Small intestine (tissue), 16 donors: Measurements from ENCODE around the gene DDR2. TPM values are rescaled to one million over a fixed set of nuclear protein-coding genes. Genes with fewer than 3 reads are reported as not detected.
"Not testable (repeated sequence)": the region's sequence is repeated elsewhere in the genome, so short reads cannot be mapped to it uniquely, and the experiment has no call there.

Experiments used
- DNase-seq, 2 donors: peaks; one replicate each; pipeline versions ENCODE4 v3.0.0 to v3.0.0-alpha.2; 2013
- FAIRE-seq: peaks from 2 replicates; lab custom pipeline; 2012; peaks lifted over from hg19 to GRCh38; lab: Jason Lieb, UNC
- H3K27ac ChIP-seq, 3 donors: one replicate each; pipeline ENCODE4 v1.5.1; 2013; ENCODE audit warnings: low read length in 2 of 3, mild to moderate bottlenecking in 2 of 3, control low read depth in 1 of 3, inconsistent platforms in 1 of 3, low read depth in 1 of 3, moderate library complexity in 1 of 3
- H3K27me3 ChIP-seq, 3 donors: one replicate each; pipeline ENCODE4 v1.6.1; 2013; ENCODE audit warnings: low read length in 3 of 3, inconsistent platforms in 1 of 3; ENCODE audit not compliant: control insufficient read depth in 3 of 3, insufficient read depth in 3 of 3
- H3K36me3 ChIP-seq, 3 donors: one replicate each; pipeline ENCODE4 v1.6.1; 2013; ENCODE audit warnings: low read length in 3 of 3, inconsistent platforms in 1 of 3, low read depth in 1 of 3, mild to moderate bottlenecking in 1 of 3, moderate library complexity in 1 of 3; ENCODE audit not compliant: control insufficient read depth in 3 of 3, insufficient read depth in 2 of 3
- H3K4me1 ChIP-seq, 3 donors: one replicate each; pipeline ENCODE4 v1.6.1; 2013; ENCODE audit warnings: low read length in 2 of 3, inconsistent platforms in 1 of 3, low read depth in 1 of 3, mild to moderate bottlenecking in 1 of 3, moderate library complexity in 1 of 3; ENCODE audit not compliant: control insufficient read depth in 3 of 3, insufficient read depth in 2 of 3
- H3K4me3 ChIP-seq, 3 donors: one replicate each; pipeline ENCODE4 v1.5.1; 2013; ENCODE audit warnings: low read length in 3 of 3, control low read depth in 1 of 3, inconsistent platforms in 1 of 3, low read depth in 1 of 3, mild to moderate bottlenecking in 1 of 3, moderate library complexity in 1 of 3
- H3K9me3 ChIP-seq, 2 donors: one replicate each; pipeline ENCODE4 v1.6.1; 2013; ENCODE audit warnings: low read depth in 1 of 2, low read length in 1 of 2; ENCODE audit not compliant: control insufficient read depth in 2 of 2, insufficient read depth in 1 of 2
- WGBS, 3 donors: extraction: QIAGEN DNeasy Blood & Tissue Kit; methylation state at CpG; one replicate each; pipeline ENCODE4 v1.1.7; 2013; 5-methylcytosine and 5-hydroxymethylcytosine counted together
- long read RNA-seq, 10 donors: transcript quantifications; one replicate each; lab custom pipeline, GENCODE V29; 2026
- polyA plus RNA-seq, 4 donors: library from polyadenylated mRNA; stranded (reverse) in 3 of 4; unstranded in 1 of 4; fragments of 200-250 nt in 3 of 4; fragments of 120-200 nt in 1 of 4; gene quantifications; one replicate each; pipeline versions ENCODE4 v1.2.1 to v1.2.3, GENCODE V29; 2013
- donor health status: healthy with polysubstance abuse.
- donor health status: control.
- donor health status: control.
- donor health status: Bipolar disorder and iron deficiency.
- donor health status: healthy.

Gene DDR2
- polyA plus RNA-seq = 10 to 100 TPM in 1 of 4 donors, 1 to 10 TPM in 2, under 1 TPM in 1; 0.89 to 11.1 (median 5.3) TPM
- long read RNA-seq, donor 1 = 0 reads
- long read RNA-seq, donor 2 = 0 reads
- long read RNA-seq, donor 3, partial matches to known transcripts = 0 of 1 reads
- long read RNA-seq, donor 3, other reads (novel, unspliced or antisense) = 0 of 1 reads
- long read RNA-seq, donor 4 = 0 reads
- long read RNA-seq, donor 5 = 0 reads
- long read RNA-seq, donor 6 = 0 reads
- long read RNA-seq, donor 7 = 0 reads
- long read RNA-seq, donor 8 = 0 reads
- long read RNA-seq, donor 9 = 0 reads
- long read RNA-seq, donor 10, partial matches to known transcripts = 0 of 3 reads
- long read RNA-seq, donor 10, other reads (novel, unspliced or antisense) = 0 of 3 reads

GRCh38 chr1:162632217-162632666 lies at the start of gene DDR2:
Gene DDR2, plus strand, starts transcription at chr1:162632464. Its CDS starts 86,600 bp downstream, at chr1:162719064.
- Histone ChIP-seq H3K4me3 (peak within 1 kb of the TSS in 1 of 3 donors; percentile 50), H3K27me3 (no peaks in the 10 kb centered on the region), H3K27ac (peak within 1 kb of the TSS in 2 of 3 donors; percentile 80 to 83), H3K9me3 (no peaks in the 10 kb centered on the region), H3K36me3 (no peaks in the 10 kb centered on the region), H3K4me1 (peaks cover 0 to 3% (median 2%) of the 10 kb centered on the region in 3 donors)
- WGBS, 3 donors = 59 to 85% (median 83%) methylated on average over 4 of the region's 4 CpGs
- DNase-seq (peak in 1 of 2 donors; percentile 22), FAIRE-seq (no peak)

GRCh38 chr1:162582901-162583300 lies 49.4 kb upstream of the DDR2 start:
- H3K36me3 ChIP-seq = peaks cover 9 to 24% (median 14%) of the 10 kb centered on the region in 3 donors
- FAIRE-seq = not testable (repeated sequence)
- 56 to 79% (median 75%) methylated on average over 6 of the region's 6 CpGs for WGBS, 3 donors

DNA sequence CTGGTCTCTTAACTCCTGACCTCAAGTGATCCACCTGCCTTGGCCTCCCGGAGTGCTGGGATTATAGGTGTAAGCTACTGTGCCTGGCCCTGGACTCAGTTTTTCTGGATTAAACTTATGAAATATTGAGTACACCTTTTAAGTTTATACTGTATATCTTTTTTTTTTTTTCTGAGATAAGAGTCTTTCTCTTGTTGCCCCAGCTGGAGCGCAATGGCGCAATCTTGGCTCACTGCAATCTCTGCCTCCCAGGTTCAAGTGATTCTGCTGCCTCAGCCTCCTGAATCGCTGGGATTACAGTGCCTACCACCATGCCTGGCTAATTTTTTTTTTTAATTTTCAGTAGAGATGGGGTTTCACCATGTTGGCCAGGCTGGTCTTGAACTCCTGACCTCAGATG lies 47.2 kb upstream of the DDR2 start:
- H3K27me3 ChIP-seq, DNase-seq, FAIRE-seq, H3K27ac ChIP-seq, H3K4me3 ChIP-seq, H3K4me1 ChIP-seq, H3K9me3 ChIP-seq: not testable (repeated sequence)
- WGBS, 3 donors = 91 to 95% (median 94%) methylated on average over 4 of the region's 4 CpGs
- H3K36me3 ChIP-seq = peaks cover 7 to 25% (median 14%) of the 10 kb centered on the region in 3 donors

More at GRCh38 chr1:162582901-162583300, 49.4 kb upstream of the DDR2 start:
- H3K9me3 ChIP-seq, H3K4me3 ChIP-seq, H3K4me1 ChIP-seq, H3K27ac ChIP-seq, H3K27me3 ChIP-seq: not testable (repeated sequence)
- DNase-seq = peak in 1 of 2 donors; percentile 81

DNA sequence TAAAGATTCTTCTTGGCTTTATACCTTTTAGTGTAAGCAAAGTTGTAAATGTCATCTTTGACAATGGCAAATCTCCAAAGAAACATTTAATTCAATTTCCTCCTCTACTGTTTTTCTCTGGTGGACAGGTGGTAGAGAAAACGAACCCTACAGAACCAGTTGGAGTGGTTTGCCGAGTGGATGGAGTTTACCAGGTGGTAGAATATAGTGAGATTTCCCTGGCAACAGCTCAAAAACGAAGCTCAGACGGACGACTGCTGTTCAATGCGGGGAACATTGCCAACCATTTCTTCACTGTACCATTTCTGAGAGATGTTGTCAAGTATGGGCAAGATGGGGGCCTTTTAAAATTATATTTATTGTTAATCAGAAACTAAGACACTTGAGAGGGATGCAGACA lies 44.9 kb upstream of the DDR2 start:
- Histone ChIP-seq H3K27me3 (no peaks in the 10 kb centered on the region), H3K9me3 (no peaks in the 10 kb centered on the region), H3K4me3 (no peak overlapping the region), H3K4me1 (no peaks in the 10 kb centered on the region), H3K27ac (no peak overlapping the region), H3K36me3 (peaks cover 7 to 36% (median 14%) of the 10 kb centered on the region in 3 donors)
- no peak for DNase-seq
- FAIRE-seq = no peak
- 32 to 53% (median 42%) methylated on average over 6 of the region's 6 CpGs for WGBS, 3 donors

DNA sequence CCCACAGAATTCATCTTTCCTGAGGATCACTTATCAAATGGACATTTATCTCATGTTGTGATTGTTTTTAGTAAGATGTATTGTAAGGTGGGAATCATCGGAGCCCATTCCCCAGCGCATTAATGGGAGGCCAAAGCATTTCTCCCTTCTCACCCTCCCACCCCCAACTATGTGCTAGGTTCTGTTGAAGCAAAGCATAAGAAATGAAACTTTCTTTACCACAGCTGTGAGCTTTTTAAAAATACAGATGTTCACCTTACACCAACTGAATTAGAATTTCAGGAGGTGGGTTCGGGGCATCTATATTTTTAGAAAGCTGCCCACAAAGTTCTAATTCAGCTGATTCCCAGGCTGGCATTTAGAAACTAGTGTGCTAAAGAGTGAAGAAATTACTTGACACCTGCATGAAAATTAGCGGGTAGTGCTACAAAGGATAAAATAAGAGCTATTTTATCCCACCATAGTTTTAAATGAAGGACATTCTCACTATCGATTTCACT lies 44.5 kb upstream of the DDR2 start:
- H3K36me3 ChIP-seq = peaks cover 7 to 39% (median 14%) of the 10 kb centered on the region in 3 donors
- 94 to 96% (median 95%) methylated on average over 5 of the region's 5 CpGs for WGBS, 3 donors
- FAIRE-seq = no peak

DNA sequence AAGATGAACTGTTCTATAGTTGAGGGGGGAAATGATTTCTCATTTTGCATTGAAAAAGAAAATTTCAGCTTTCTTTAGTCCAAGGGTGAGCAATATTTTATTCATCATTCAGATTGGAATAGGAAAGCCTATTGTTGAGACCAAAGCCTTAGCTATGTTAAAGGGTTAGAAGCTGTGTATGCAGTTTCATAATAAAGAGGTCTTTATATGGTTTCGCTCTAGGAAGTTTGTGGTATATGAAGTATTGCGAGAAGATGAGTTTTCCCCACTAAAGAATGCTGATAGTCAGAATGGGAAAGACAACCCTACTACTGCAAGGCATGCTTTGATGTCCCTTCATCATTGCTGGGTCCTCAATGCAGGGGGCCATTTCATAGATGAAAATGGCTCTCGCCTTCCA lies 42.2 kb upstream of the DDR2 start:
- Histone ChIP-seq H3K36me3 (peaks cover 7 to 32% (median 15%) of the 10 kb centered on the region in 3 donors), H3K4me3 (no peak overlapping the region), H3K4me1 (no peaks in the 10 kb centered on the region), H3K27ac (no peak overlapping the region), H3K9me3 (no peaks in the 10 kb centered on the region), H3K27me3 (no peaks in the 10 kb centered on the region)
- FAIRE-seq (no peak), DNase-seq (no peak)
- WGBS, 3 donors = 96 to 99% (median 96%) methylated on average over 3 of the region's 3 CpGs

More for the DNA sequence above, 44.5 kb upstream of the DDR2 start:
- H3K4me3 ChIP-seq = no peak overlapping the region
- no peaks in the 10 kb centered on the region for H3K27me3 ChIP-seq
- no peak for DNase-seq
- H3K27ac ChIP-seq = no peak overlapping the region
- H3K9me3 ChIP-seq = no peaks in the 10 kb centered on the region
- H3K4me1 ChIP-seq = no peaks in the 10 kb centered on the region

- Histone ChIP-seq H3K27ac (no peak overlapping the region), H3K36me3 (peaks cover 7 to 30% (median 16%) of the 10 kb centered on the region in 3 donors), H3K9me3 (no peaks in the 10 kb centered on the region), H3K4me1 (no peaks in the 10 kb centered on the region), H3K4me3 (no peak overlapping the region), H3K27me3 (no peaks in the 10 kb centered on the region)
- FAIRE-seq = no peak
- no peak for DNase-seq
- 96 to 100% (median 98%) methylated on average over 2 of the region's 2 CpGs for WGBS, 3 donors
Observed at GRCh38 chr1:162590686-162591085, 41.6 kb upstream of the DDR2 start.

GRCh38 chr1:162596514-162597170 lies 35.6 kb upstream of the DDR2 start:
- Histone ChIP-seq H3K9me3 (no peaks in the 10 kb centered on the region), H3K27me3 (no peaks in the 10 kb centered on the region), H3K27ac (no peak overlapping the region), H3K36me3 (peaks cover 2 to 18% (median 4%) of the 10 kb centered on the region in 3 donors), H3K4me1 (peaks cover 0 to 6% (median 0%) of the 10 kb centered on the region in 3 donors), H3K4me3 (no peak overlapping the region)
- 47 to 71% (median 67%) methylated on average over 2 of the region's 2 CpGs for WGBS, 3 donors
- FAIRE-seq (no peak), DNase-seq (peak in 1 of 2 donors; percentile 54)
